ENCODE data around the gene FAM187B. TPM values are rescaled to one million over a fixed set of nuclear protein-coding genes. Genes with fewer than 3 reads are reported as not detected.

FAM187B gene
- total and polyA plus RNA-seq, 2 donors: not detected

GRCh38 chr19:35217649-35217990, 10.9 kb downstream of the FAM187B start:
- no peak overlapping the region for H3K4me3 ChIP-seq (ENCODE audit: low read depth, low read length)
- no peak for DNase-seq (ENCODE audit: extremely low spot score)

GRCh38 chr19:35216833-35217648, 11.5 kb downstream of the FAM187B start:
- 67% methylated on average over 3 of the region's 3 CpGs for WGBS
- Histone ChIP-seq H3K27ac (ENCODE audit: low read depth) (no peak overlapping the region), H3K4me3 (ENCODE audit: low read depth, low read length) (no peak overlapping the region), H3K4me1 (ENCODE audit: insufficient read depth) (no peaks in the 10 kb centered on the region), H3K36me3 (ENCODE audit: insufficient read depth) (no peaks in the 10 kb centered on the region)
- DNase-seq (ENCODE audit: extremely low spot score): no peak

More at GRCh38 chr19:35217649-35217990, 10.9 kb downstream of the FAM187B start:
- H3K36me3 ChIP-seq (ENCODE audit: insufficient read depth): no peaks in the 10 kb centered on the region
- H3K27ac ChIP-seq (ENCODE audit: low read depth): no peak overlapping the region
- H3K4me1 ChIP-seq (ENCODE audit: insufficient read depth): no peaks in the 10 kb centered on the region

- no peaks in the 10 kb centered on the region for H3K4me1 ChIP-seq (ENCODE audit: insufficient read depth)
- DNase-seq (ENCODE audit: extremely low spot score): no peak
- H3K27ac ChIP-seq (ENCODE audit: low read depth): no peak overlapping the region
- 75% methylated on average over 8 of the region's 8 CpGs for WGBS
- H3K4me3 ChIP-seq (ENCODE audit: low read depth, low read length): no peak overlapping the region
- H3K36me3 ChIP-seq (ENCODE audit: insufficient read depth): no peaks in the 10 kb centered on the region
Observed at GRCh38 chr19:35216016-35216832, 12.3 kb downstream of the FAM187B start.

GRCh38 chr19:35214766-35215422, 13.6 kb downstream of the FAM187B start:
- Histone ChIP-seq H3K36me3 (ENCODE audit: insufficient read depth) (no peaks in the 10 kb centered on the region), H3K27ac (ENCODE audit: low read depth) (no peak overlapping the region), H3K4me1 (ENCODE audit: insufficient read depth) (no peaks in the 10 kb centered on the region), H3K4me3 (ENCODE audit: low read depth, low read length) (no peak overlapping the region)
- WGBS: 68% methylated on average over 7 of the region's 7 CpGs
- DNase-seq (ENCODE audit: extremely low spot score): no peak

- no peak overlapping the region for H3K4me3 ChIP-seq (ENCODE audit: low read depth, low read length)
- H3K4me1 ChIP-seq (ENCODE audit: insufficient read depth): no peaks in the 10 kb centered on the region
- peak overlapping the region; percentile 62 for H3K27ac ChIP-seq (ENCODE audit: low read depth)
- H3K36me3 ChIP-seq (ENCODE audit: insufficient read depth): no peaks in the 10 kb centered on the region
- 15% methylated on average over 21 of the region's 21 CpGs for WGBS
- DNase-seq (ENCODE audit: extremely low spot score): peak; percentile 71
Observed at GRCh38 chr19:35213663-35214632, 14.6 kb downstream of the FAM187B start.

- no peak for DNase-seq (ENCODE audit: extremely low spot score)
- H3K36me3 ChIP-seq (ENCODE audit: insufficient read depth): no peaks in the 10 kb centered on the region
- 67% methylated on average over 7 of the region's 7 CpGs for WGBS
- peak overlapping the region; percentile 25 for H3K27ac ChIP-seq (ENCODE audit: low read depth)
- H3K4me3 ChIP-seq (ENCODE audit: low read depth, low read length): no peak overlapping the region
- no peaks in the 10 kb centered on the region for H3K4me1 ChIP-seq (ENCODE audit: insufficient read depth)
Observed at GRCh38 chr19:35212241-35212640, 16.3 kb downstream of the FAM187B start.

GRCh38 chr19:35211545-35212230, 16.9 kb downstream of the FAM187B start:
- Histone ChIP-seq H3K4me3 (ENCODE audit: low read depth, low read length) (no peak overlapping the region), H3K36me3 (ENCODE audit: insufficient read depth) (no peaks in the 10 kb centered on the region), H3K4me1 (ENCODE audit: insufficient read depth) (no peaks in the 10 kb centered on the region), H3K27ac (ENCODE audit: low read depth) (peak overlapping the region; percentile 25)
- DNase-seq (ENCODE audit: extremely low spot score): no peak
- 69% methylated on average over 7 of the region's 7 CpGs for WGBS

- Histone ChIP-seq H3K27ac (ENCODE audit: low read depth) (no peak overlapping the region), H3K4me1 (ENCODE audit: insufficient read depth) (no peaks in the 10 kb centered on the region), H3K36me3 (ENCODE audit: insufficient read depth) (no peaks in the 10 kb centered on the region), H3K4me3 (ENCODE audit: low read depth, low read length) (no peak overlapping the region)
- DNase-seq (ENCODE audit: extremely low spot score): no peak
- 63% methylated on average over 4 of the region's 4 CpGs for WGBS
Observed at GRCh38 chr19:35209646-35210045, 18.9 kb downstream of the FAM187B start.

GRCh38 chr19:35208121-35208520, 20.4 kb downstream of the FAM187B start:
- H3K27ac ChIP-seq (ENCODE audit: low read depth): no peak overlapping the region
- H3K4me3 ChIP-seq (ENCODE audit: low read depth, low read length): no peak overlapping the region
- 94% methylated on average over 8 of the region's 8 CpGs for WGBS
- H3K36me3 ChIP-seq (ENCODE audit: insufficient read depth): no peaks in the 10 kb centered on the region
- DNase-seq (ENCODE audit: extremely low spot score): no peak
- H3K4me1 ChIP-seq (ENCODE audit: insufficient read depth): no peaks in the 10 kb centered on the region

GRCh38 chr19:35207391-35207871, 21.1 kb downstream of the FAM187B start:
- no peak overlapping the region for H3K27ac ChIP-seq (ENCODE audit: low read depth)
- no peaks in the 10 kb centered on the region for H3K36me3 ChIP-seq (ENCODE audit: insufficient read depth)
- H3K4me1 ChIP-seq (ENCODE audit: insufficient read depth): no peaks in the 10 kb centered on the region
- no peak overlapping the region for H3K4me3 ChIP-seq (ENCODE audit: low read depth, low read length)
- 76% methylated on average over 8 of the region's 8 CpGs for WGBS
- DNase-seq (ENCODE audit: extremely low spot score): no peak

GRCh38 chr19:35206855-35207254, 21.7 kb downstream of the FAM187B start:
- no peaks in the 10 kb centered on the region for H3K36me3 ChIP-seq (ENCODE audit: insufficient read depth)
- 92% methylated on average over 1 of the region's 1 CpG for WGBS
- no peak overlapping the region for H3K27ac ChIP-seq (ENCODE audit: low read depth)
- H3K4me3 ChIP-seq (ENCODE audit: low read depth, low read length): no peak overlapping the region
- no peak for DNase-seq (ENCODE audit: extremely low spot score)
- H3K4me1 ChIP-seq (ENCODE audit: insufficient read depth): no peaks in the 10 kb centered on the region

- Histone ChIP-seq H3K27ac (ENCODE audit: low read depth) (no peak overlapping the region), H3K4me1 (ENCODE audit: insufficient read depth) (no peaks in the 10 kb centered on the region), H3K36me3 (ENCODE audit: insufficient read depth) (no peaks in the 10 kb centered on the region), H3K4me3 (ENCODE audit: low read depth, low read length) (no peak overlapping the region)
- no peak for DNase-seq (ENCODE audit: extremely low spot score)
- 52% methylated on average over 5 of the region's 5 CpGs for WGBS
Observed at GRCh38 chr19:35206379-35206778, 22.2 kb downstream of the FAM187B start.
